SJSA1 (cell line): ENCODE measurements around the gene FGF22. TPM values are rescaled to one million over a fixed set of nuclear protein-coding genes. Genes with fewer than 3 reads are reported as not detected.
A peak's percentile ranks its signal among the peaks of the same experiment; 100 is the strongest.
"Not testable (repeated sequence)": the region's sequence is repeated elsewhere in the genome, so short reads cannot be mapped to it uniquely, and the experiment has no call there.

Source experiments
- DNase-seq, 2 experiments: peaks; one replicate each; pipeline ENCODE4 v3.0.0-alpha.2; 2015 to 2020; ENCODE audit warnings: low spot score in 2 of 2, low read depth in 1 of 2
- H3K27ac ChIP-seq: fragments of 250-450 bp; sonication (Bioruptor Pico); 2 replicates; pipeline ENCODE4 v1.5.1; 2020; ENCODE audit warnings: mild to moderate bottlenecking, moderate library complexity
- H3K27me3 ChIP-seq: fragments of 250-450 bp; sonication (Bioruptor Pico); replicated peaks from 2 replicates; pipeline ENCODE4 v1.5.1; 2020; ENCODE audit warnings: mild to moderate bottlenecking, moderate library complexity
- H3K36me3 ChIP-seq: fragments of 250-450 bp; sonication (Bioruptor Pico); 2 replicates; pipeline ENCODE4 v1.5.1; 2020; ENCODE audit warnings: mild to moderate bottlenecking
- H3K4me1 ChIP-seq: fragments of 250-450 bp; sonication (Bioruptor Pico); replicated peaks from 2 replicates; pipeline ENCODE4 v1.6.1; 2021; ENCODE audit warnings: mild to moderate bottlenecking
- H3K4me3 ChIP-seq: fragments of 250-450 bp; sonication (Bioruptor Pico); 2 replicates; pipeline ENCODE4 v1.5.1; 2020; ENCODE audit warnings: mild to moderate bottlenecking
- H3K9me3 ChIP-seq: fragments of 250-450 bp; sonication (Bioruptor Pico); replicated peaks from 2 replicates; pipeline ENCODE4 v1.5.1; 2020; ENCODE audit warnings: mild to moderate bottlenecking
- total RNA-seq: library from RNA; depleted of rRNA; stranded (reverse); fragments of >200 nt; shearing (Covaris generic); gene quantifications from 2 replicates; pipeline ENCODE4 v1.2.3, GENCODE V29; 2014

Gene FGF22
- total RNA-seq, 1 experiment from 2014 or later = 0.13 TPM

DNA sequence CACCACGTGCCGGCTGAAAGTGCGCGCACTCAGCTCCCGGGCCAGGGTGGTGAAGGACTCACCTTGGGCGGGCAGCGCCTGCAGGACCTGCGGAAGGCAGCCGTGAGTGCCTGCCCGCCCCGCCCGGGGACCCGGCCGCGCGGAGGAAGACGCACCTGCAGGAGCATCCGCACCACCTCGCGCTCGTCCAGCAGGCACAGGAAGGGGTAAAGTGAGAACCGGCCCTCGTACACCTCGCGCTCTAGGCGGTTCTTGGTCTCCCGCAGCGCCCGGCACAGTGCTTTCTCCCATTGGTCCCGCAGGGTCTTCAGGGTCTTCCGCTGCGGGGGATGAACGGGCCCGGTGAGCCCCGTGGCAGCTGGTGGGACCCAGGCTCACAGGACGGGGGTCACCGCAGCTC lies 17.0 kb upstream of the FGF22 start:
- peak overlapping the region; percentile 98 for H3K27ac ChIP-seq
- no peak for DNase-seq
- H3K36me3 ChIP-seq = peaks cover 76% of the 10 kb centered on the region
- H3K4me1 ChIP-seq = peaks cover 39% of the 10 kb centered on the region
- no peaks in the 10 kb centered on the region for H3K27me3 ChIP-seq
- no peaks in the 10 kb centered on the region for H3K9me3 ChIP-seq
- H3K4me3 ChIP-seq = no peak overlapping the region

GRCh38 chr19:623175-623916 lies 16.3 kb upstream of the FGF22 start:
- Histone ChIP-seq H3K27me3 (no peaks in the 10 kb centered on the region), H3K27ac (peak overlapping the region; percentile 98), H3K36me3 (peaks cover 75% of the 10 kb centered on the region), H3K4me3 (no peak overlapping the region), H3K9me3 (no peaks in the 10 kb centered on the region), H3K4me1 (peaks cover 36% of the 10 kb centered on the region)
- DNase-seq = peak in 1 of 2 experiments; percentile 42

GRCh38 chr19:623974-624373 lies 15.7 kb upstream of the FGF22 start:
- Histone ChIP-seq H3K27ac (peak overlapping the region; percentile 98), H3K36me3 (peaks cover 75% of the 10 kb centered on the region), H3K27me3 (no peaks in the 10 kb centered on the region), H3K4me1 (peaks cover 36% of the 10 kb centered on the region), H3K9me3 (no peaks in the 10 kb centered on the region), H3K4me3 (no peak overlapping the region)
- peak; percentile 96 to 100 for DNase-seq

GRCh38 chr19:624433-625109 lies 15.1 kb upstream of the FGF22 start:
- H3K9me3 ChIP-seq = no peaks in the 10 kb centered on the region
- peak overlapping the region; percentile 98 for H3K27ac ChIP-seq
- H3K4me3 ChIP-seq = no peak overlapping the region
- H3K36me3 ChIP-seq = peaks cover 71% of the 10 kb centered on the region
- H3K27me3 ChIP-seq = no peaks in the 10 kb centered on the region
- DNase-seq = no peak
- H3K4me1 ChIP-seq = peaks cover 36% of the 10 kb centered on the region

DNA sequence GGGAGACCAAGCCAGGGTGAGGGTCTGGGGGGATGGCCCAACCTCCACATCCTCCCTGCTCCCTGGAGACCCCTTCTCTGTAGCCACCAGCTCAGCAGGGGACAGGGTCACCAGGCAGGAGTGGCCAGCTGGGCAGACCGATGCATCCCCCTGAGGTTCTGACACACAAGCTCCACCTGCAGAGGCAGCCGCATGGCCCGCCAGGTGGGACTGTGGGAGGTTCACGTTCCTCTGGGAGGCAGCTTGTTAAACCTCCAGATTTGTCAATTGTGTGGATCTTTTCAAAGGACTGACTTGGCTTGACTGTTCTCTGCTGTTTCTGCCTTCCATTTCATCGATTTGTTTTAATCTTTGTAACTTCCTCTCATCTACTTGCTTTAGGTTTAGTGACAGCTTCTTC lies 14.4 kb upstream of the FGF22 start:
- Histone ChIP-seq H3K36me3 (peaks cover 69% of the 10 kb centered on the region), H3K4me1 (peaks cover 36% of the 10 kb centered on the region), H3K27me3 (no peaks in the 10 kb centered on the region), H3K4me3 (no peak overlapping the region), H3K9me3 (no peaks in the 10 kb centered on the region), H3K27ac (no peak overlapping the region)
- DNase-seq = no peak

GRCh38 chr19:626566-626965 lies 13.1 kb upstream of the FGF22 start:
- not testable (repeated sequence) for H3K4me3 ChIP-seq, H3K9me3 ChIP-seq, H3K27ac ChIP-seq, H3K27me3 ChIP-seq, DNase-seq
- peaks cover 70% of the 10 kb centered on the region for H3K36me3 ChIP-seq
- peaks cover 39% of the 10 kb centered on the region for H3K4me1 ChIP-seq

GRCh38 chr19:628168-628567 lies 11.5 kb upstream of the FGF22 start:
- no peak overlapping the region for H3K27ac ChIP-seq
- peaks cover 40% of the 10 kb centered on the region for H3K4me1 ChIP-seq
- no peaks in the 10 kb centered on the region for H3K27me3 ChIP-seq
- no peak for DNase-seq
- H3K9me3 ChIP-seq = no peaks in the 10 kb centered on the region
- no peak overlapping the region for H3K4me3 ChIP-seq
- H3K36me3 ChIP-seq = peaks cover 60% of the 10 kb centered on the region

GRCh38 chr19:629515-629914 lies 10.2 kb upstream of the FGF22 start:
- peaks cover 54% of the 10 kb centered on the region for H3K36me3 ChIP-seq
- not testable (repeated sequence) for DNase-seq, H3K27me3 ChIP-seq, H3K27ac ChIP-seq, H3K9me3 ChIP-seq, H3K4me3 ChIP-seq
- peaks cover 34% of the 10 kb centered on the region for H3K4me1 ChIP-seq

DNA sequence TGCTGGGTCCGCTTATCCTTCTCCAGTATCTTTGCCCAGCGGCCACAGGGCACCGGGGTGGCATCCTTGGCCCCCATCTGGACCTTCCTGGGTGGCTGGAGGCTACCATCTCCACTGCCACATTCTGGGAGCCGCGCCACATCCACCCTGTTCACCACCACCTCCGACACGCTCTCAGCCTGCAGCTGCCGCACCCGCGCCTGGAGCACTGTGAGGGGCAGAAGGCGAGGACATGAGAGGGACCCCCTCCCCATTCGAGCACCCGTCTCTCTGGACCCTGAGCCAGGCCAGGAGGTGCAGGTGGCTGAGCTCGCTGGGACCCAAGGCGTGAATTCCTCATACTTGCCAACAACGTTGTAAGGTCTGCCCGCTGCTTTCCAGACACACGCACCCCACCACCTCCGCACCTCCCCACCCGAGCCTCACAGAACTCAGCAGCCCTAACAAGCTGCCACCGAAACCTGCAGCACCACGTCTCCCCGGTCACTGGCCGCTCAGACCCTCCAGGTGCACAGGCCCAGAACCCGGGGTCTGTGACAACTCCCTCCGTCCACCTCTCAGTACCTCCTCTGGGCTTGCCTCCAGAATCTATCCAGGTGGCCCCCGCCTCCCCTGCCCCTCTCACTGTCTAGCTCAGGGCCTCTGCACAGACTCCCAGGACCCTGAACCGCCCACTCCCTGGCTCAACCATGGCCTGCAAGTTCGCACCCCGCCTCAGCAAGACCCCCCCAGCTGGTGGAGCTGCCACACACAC lies 9.5 kb upstream of the FGF22 start:
- peaks cover 47% of the 10 kb centered on the region for H3K36me3 ChIP-seq
- DNase-seq = no peak
- no peak overlapping the region for H3K4me3 ChIP-seq
- no peak overlapping the region for H3K27ac ChIP-seq
- peaks cover 28% of the 10 kb centered on the region for H3K4me1 ChIP-seq
- H3K27me3 ChIP-seq = no peaks in the 10 kb centered on the region
- no peaks in the 10 kb centered on the region for H3K9me3 ChIP-seq

DNA sequence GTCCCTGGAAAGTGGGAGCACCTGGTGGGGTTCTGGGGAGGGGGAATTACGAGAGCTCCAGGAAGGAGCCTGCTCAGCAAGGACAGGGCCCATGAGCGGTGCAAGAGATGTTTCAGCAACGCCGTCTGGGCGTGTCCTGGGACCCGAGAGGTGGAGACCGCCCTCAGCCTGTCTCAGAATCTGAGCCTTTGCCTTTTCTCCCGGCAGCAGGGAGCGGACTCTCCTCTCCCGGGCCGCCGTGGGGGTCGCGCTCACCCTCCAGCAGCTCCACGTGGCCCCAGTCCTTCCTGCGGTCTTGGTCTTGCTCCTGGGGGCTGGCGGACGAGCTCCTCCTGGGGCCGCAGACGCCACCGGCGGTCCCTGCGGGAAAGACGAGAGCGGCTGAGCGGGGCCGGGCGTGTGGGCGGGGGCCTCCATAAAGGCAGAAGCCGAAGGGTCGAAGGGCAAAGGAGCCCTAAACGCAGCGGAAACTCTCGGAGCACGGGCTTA lies 7.1 kb upstream of the FGF22 start:
- Histone ChIP-seq H3K9me3 (no peaks in the 10 kb centered on the region), H3K4me1 (peaks cover 26% of the 10 kb centered on the region), H3K27me3 (no peaks in the 10 kb centered on the region), H3K27ac (peak overlapping the region; percentile 56), H3K36me3 (peaks cover 33% of the 10 kb centered on the region), H3K4me3 (peak overlapping the region; percentile 70)
- DNase-seq = peak; percentile 72 to 78

- H3K27me3 ChIP-seq = no peaks in the 10 kb centered on the region
- no peaks in the 10 kb centered on the region for H3K9me3 ChIP-seq
- peak within 1 kb of the TSS; percentile 70 for H3K4me3 ChIP-seq
- peak; percentile 97 to 98 for DNase-seq
- peaks cover 26% of the 10 kb centered on the region for H3K4me1 ChIP-seq
- peak within 1 kb of the TSS; percentile 56 for H3K27ac ChIP-seq
- peaks cover 30% of the 10 kb centered on the region for H3K36me3 ChIP-seq
Observed at GRCh38 chr19:633068-633785, 6.5 kb upstream of the FGF22 start, which contains the start of gene POLRMT. Gene POLRMT (minus strand): TSS chr19:633537. CDS start chr19:633512, 25 bp downstream.

GRCh38 chr19:633786-634639 lies 5.7 kb upstream of the FGF22 start:
- DNase-seq = no peak
- Histone ChIP-seq H3K27ac (peak overlapping the region; percentile 47), H3K4me1 (peaks cover 29% of the 10 kb centered on the region), H3K27me3 (no peaks in the 10 kb centered on the region), H3K9me3 (no peaks in the 10 kb centered on the region), H3K36me3 (peaks cover 22% of the 10 kb centered on the region), H3K4me3 (peak overlapping the region; percentile 70)
